GM19438 (cell line): ENCODE data around the gene ENTPD6.

Experiments
- ATAC-seq: cut with Tn5 transposase; IDR thresholded peaks from one replicate; pipeline ENCODE4 v1.9.1; 2021; ENCODE audit warnings: low read depth; ENCODE audit not compliant: unreplicated experiment

ENTPD6 gene

GRCh38 chr20:25187635-25188034 is 7.9 kb upstream of the ENTPD6 start:
- ATAC-seq = no peak

GRCh38 chr20:25188218-25188617 is 7.3 kb upstream of the ENTPD6 start:
- ATAC-seq = no peak

GRCh38 chr20:25191051-25191450 is 4.5 kb upstream of the ENTPD6 start:
- no peak for ATAC-seq

- ATAC-seq = no peak
Measured at GRCh38 chr20:25191689-25192088, 3.8 kb upstream of the ENTPD6 start.

GRCh38 chr20:25193843-25194242 is 1.7 kb upstream of the ENTPD6 start:
- ATAC-seq = no peak

GRCh38 chr20:25194333-25194972 is 1.1 kb upstream of the ENTPD6 start:
- no peak for ATAC-seq

GRCh38 chr20:25195962-25196785 is 662 bp downstream of the ENTPD6 start:
- ATAC-seq = peak; percentile 16

GRCh38 chr20:25196786-25197120 is 1.2 kb downstream of the ENTPD6 start:
- no peak for ATAC-seq

- no peak for ATAC-seq
Measured at GRCh38 chr20:25197183-25197869, 1.8 kb downstream of the ENTPD6 start.

- no peak for ATAC-seq
Measured at GRCh38 chr20:25197870-25198190, 2.3 kb downstream of the ENTPD6 start.

GRCh38 chr20:25198663-25199383 is 3.3 kb downstream of the ENTPD6 start:
- ATAC-seq = no peak

- no peak for ATAC-seq
Measured at GRCh38 chr20:25199473-25200260, 4.2 kb downstream of the ENTPD6 start.

- ATAC-seq = no peak
Measured at GRCh38 chr20:25203089-25203488, 7.6 kb downstream of the ENTPD6 start.

GRCh38 chr20:25203871-25204320 is 8.4 kb downstream of the ENTPD6 start:
- no peak for ATAC-seq

GRCh38 chr20:25204550-25205276 is 9.2 kb downstream of the ENTPD6 start:
- ATAC-seq = no peak

GRCh38 chr20:25205277-25206062 is 10.0 kb downstream of the ENTPD6 start:
- ATAC-seq = no peak

- ATAC-seq = no peak
Measured at GRCh38 chr20:25206063-25206403, 10.5 kb downstream of the ENTPD6 start.

- ATAC-seq = no peak
Measured at GRCh38 chr20:25206548-25206947, 11.0 kb downstream of the ENTPD6 start.
